ENCODE measurements around the gene IPCEF1. TPM values are rescaled to one million over a fixed set of nuclear protein-coding genes. Genes with fewer than 3 reads are reported as not detected.

Gene IPCEF1
- total RNA-seq, 1 donor = 0.54 TPM

DNA sequence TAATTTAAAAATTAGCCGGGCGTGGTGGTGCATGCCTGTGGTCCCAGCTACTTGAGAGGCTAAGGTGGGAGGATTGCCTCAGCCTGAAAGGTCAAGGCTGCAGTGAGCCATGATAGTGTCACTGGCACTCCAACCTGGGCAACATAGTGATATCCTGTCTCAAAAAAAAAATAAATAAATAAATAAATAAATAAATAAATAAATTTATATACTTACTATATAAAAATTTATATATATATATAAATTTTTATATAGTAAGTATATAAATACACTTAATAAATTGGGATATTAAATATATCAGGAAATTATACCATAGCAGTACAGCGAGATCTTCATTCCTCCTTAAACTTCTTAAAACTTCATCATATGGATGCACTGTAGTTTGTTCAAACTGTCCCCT is 23.0 kb upstream of the IPCEF1 start:
- TF ChIP-seq, protein P1, sequence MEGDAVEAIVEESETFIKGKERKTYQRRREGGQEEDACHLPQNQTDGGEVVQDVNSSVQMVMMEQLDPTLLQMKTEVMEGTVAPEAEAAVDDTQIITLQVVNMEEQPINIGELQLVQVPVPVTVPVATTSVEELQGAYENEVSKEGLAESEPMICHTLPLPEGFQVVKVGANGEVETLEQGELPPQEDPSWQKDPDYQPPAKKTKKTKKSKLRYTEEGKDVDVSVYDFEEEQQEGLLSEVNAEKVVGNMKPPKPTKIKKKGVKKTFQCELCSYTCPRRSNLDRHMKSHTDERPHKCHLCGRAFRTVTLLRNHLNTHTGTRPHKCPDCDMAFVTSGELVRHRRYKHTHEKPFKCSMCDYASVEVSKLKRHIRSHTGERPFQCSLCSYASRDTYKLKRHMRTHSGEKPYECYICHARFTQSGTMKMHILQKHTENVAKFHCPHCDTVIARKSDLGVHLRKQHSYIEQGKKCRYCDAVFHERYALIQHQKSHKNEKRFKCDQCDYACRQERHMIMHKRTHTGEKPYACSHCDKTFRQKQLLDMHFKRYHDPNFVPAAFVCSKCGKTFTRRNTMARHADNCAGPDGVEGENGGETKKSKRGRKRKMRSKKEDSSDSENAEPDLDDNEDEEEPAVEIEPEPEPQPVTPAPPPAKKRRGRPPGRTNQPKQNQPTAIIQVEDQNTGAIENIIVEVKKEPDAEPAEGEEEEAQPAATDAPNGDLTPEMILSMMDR (IDR thresholded peaks at IDR 0.05; ENCODE audit: insufficient read depth, low read length) = no peak
- DNase-seq (ENCODE audit: low read depth) = no peak
- no peak overlapping the region for H3K4me3 ChIP-seq (ENCODE audit: low read depth, low read length)

DNA sequence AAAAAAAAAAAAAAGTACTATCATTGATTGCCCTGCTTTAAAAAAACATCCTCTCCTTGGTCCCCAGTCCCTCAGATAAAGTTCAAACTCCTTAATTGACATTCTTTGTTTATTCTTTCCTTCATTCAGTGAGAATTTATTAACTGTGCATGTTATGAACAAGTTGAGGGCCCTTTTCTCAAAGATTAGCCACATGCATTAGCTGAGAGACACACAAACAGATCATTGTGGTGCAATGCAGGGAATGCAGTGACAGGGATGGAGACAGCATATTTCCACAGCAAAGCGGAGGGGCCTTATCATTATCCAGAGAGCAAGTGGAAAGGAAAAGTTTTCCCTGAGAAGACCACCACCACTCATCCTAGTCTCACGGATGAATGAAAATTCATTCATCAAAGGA is 21.9 kb upstream of the IPCEF1 start:
- DNase-seq (ENCODE audit: low read depth) = no peak
- H3K4me3 ChIP-seq (ENCODE audit: low read depth, low read length) = no peak overlapping the region
- TF ChIP-seq, protein P1 (IDR thresholded peaks at IDR 0.05; ENCODE audit: insufficient read depth, low read length) = no peak

DNA sequence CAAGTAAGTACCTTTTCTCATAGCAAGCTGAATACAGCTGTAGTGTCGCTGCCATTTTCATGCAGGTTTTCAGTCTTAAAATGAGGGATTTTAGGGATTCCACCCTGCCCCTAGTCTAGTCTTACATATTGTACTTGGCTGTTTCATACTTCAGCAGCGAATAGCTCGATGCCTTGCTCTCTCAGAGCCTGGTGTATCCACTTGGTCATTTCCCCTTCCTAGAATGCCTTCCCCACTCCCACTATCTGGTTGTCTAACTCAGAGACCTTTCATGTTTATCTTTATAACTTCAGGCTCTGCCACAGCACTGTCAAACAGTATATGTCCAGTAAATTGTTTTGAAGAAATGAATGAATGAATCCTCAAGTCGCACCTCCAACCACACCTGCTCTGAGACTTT is 21.1 kb upstream of the IPCEF1 start:
- no peak for DNase-seq (ENCODE audit: low read depth)
- H3K4me3 ChIP-seq (ENCODE audit: low read depth, low read length) = no peak overlapping the region
- TF ChIP-seq, protein P1 (IDR thresholded peaks at IDR 0.05; ENCODE audit: insufficient read depth, low read length) = no peak

DNA sequence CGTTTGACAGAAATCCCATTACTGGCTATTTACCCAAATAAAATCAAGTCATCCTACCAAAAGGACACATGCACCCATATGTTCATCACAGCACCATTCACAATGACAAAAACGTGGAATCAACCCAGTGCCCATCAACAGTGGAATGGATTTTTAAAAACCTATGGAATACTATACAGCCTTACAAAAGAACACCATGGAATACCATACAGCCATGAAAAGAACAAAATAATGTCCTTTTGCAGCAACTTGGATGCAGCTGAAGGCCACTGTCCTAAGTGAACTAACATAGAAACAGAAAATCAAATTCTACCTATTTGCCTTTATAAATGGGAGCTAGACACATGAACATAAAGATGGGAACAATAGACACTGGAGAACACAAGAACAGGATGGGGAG is 17.4 kb upstream of the IPCEF1 start:
- H3K4me3 ChIP-seq (ENCODE audit: low read depth, low read length) = no peak overlapping the region
- DNase-seq (ENCODE audit: low read depth) = no peak
- TF ChIP-seq, protein P1 (IDR thresholded peaks at IDR 0.05; ENCODE audit: insufficient read depth, low read length) = no peak

DNA sequence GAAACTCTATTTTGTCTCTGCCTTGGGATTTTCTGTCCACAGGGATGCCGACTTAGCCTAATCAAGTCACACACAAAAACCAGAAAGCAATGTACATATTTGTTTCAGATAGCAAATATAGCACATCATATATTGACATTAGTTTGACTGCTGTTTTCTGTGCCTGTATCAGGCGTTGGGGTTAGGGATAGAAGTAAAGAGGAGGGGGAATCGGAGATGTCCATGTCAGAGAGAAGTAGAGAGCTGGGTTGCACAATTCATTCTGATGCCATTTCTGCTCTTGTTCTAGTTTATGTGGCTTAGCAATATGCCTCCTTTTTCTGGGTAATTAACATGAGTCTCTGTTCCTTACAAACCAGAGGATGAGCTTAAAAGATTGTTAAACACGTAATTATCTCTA is 14.7 kb upstream of the IPCEF1 start:
- no peak overlapping the region for H3K4me3 ChIP-seq (ENCODE audit: low read depth, low read length)
- no peak for DNase-seq (ENCODE audit: low read depth)
- TF ChIP-seq, protein P1 (IDR thresholded peaks at IDR 0.05; ENCODE audit: insufficient read depth, low read length) = no peak

DNA sequence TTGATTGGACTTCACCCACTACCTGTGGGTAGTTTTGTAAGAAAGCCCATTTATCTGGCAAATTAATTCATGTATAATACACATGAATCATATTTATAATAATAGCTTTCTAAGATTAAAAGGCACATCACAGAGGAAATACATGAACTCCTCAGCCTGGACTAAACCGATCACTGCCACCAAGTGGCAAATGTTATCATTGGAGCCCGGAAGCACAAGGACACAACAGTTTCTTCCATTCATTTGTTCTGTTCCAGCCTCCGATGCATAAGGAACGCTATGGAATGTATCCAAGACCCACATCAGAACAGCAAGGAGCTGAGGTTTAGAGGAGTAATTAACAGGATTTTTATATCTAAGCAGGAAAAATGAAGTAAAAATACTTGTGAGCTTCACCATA is 13.9 kb upstream of the IPCEF1 start:
- TF ChIP-seq, protein P1 (IDR thresholded peaks at IDR 0.05; ENCODE audit: insufficient read depth, low read length) = peak; percentile 48
- peak; percentile 64 for DNase-seq (ENCODE audit: low read depth)
- H3K4me3 ChIP-seq (ENCODE audit: low read depth, low read length) = no peak overlapping the region

All from fibroblast of the aortic adventitia (primary cell).